HTERT RPE-1 (cell line): ENCODE measurements around the gene GPR160.

Experiments
- in situ Hi-C: fragments of 300-500 bp; cut with MboI; formaldehyde crosslinking; loops from 4 replicates; pipeline ENCODE4 v1.14.3; 2020; ENCODE audit warnings: low sequenced_read_pairs

Gene GPR160

GRCh38 chr3:170063691-170064090 lies 25.9 kb downstream of the GPR160 start:
- in situ Hi-C loops, result no loop called here

DNA sequence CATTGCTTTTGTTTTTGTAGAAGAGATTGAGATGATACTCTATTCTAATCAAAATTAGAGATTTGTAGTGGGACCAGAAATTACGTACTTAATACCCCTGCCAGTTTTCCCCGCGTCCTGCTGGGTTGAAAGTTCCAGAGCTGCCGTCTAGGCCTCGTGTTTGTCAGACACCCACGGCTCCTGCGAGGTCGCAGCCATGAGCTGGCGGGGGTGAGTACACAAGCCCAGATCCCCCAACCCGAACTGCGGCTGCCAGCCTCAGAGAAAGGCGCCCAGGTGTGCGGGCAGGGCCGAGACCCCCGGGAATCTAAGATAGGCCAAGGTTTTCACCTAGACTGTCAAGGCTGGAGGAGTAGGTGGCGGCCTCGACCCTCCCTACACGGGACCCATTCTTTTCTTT lies 26.3 kb downstream of the GPR160 start:
- in situ Hi-C loops, result no loop called here

GRCh38 chr3:170075441-170076091 lies 37.8 kb downstream of the GPR160 start:
- in situ Hi-C loops, result no loop called here

DNA sequence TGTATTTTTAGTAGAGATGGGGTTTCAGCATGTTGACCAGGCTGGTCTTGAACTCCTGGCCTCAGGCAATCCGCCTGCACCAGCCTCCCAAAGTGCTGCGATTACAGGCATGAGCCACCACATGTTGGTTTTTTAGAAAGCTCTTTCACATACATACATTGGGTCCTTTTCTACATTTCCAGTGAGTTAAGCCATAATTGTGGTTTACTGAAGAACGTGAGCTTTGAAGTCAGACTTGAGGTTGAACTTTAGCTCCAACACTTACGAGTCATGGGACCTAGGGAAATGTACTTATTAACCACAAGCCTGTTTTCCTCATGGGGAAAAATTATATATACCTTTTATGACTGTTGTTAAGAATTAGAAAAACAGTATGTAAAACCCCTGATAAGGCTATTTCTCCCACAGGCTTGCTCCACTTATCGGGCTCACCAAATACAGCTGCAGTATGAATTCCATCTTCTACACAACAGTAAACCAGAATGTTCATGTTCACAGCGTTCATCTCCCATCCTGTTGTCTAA lies 39.0 kb downstream of the GPR160 start:
- in situ Hi-C loops, result no loop called here

GRCh38 chr3:170077361-170077760 lies 39.6 kb downstream of the GPR160 start:
- in situ Hi-C loops, result no loop called here

GRCh38 chr3:170078620-170079281 lies 41.0 kb downstream of the GPR160 start:
- in situ Hi-C loops, result no loop called here

DNA sequence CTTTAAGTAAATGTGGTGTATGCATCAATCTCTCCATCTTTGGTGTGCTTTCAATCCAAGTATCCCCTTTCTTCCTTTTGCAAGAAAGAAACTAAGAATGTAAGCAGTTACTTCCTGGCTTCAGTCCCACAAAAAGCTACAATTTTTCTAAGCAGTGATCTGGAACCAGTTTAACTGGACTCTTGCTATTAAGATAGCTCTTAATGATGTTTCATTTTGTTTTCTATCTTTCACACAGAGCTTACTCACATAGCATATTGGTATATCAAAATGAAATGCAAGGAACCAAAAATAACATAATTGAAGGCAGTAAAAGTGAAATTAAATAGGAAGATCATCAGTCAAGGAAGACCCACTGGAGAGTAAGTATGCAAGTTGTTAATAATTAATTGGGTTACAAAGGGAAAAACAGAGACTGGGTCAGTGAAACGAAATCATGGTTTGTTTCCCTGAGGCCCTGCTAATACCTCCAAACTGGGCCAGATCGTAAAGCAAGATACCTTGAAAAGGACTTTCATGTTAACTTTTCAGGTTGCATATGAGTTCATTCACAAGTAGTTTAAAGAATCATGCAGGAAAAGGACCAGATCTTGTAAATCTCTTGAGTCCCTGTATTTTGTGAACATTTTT lies 41.9 kb downstream of the GPR160 start:
- in situ Hi-C loops, result no loop called here

- in situ Hi-C loops, result no loop called here
Observed at GRCh38 chr3:170080605-170081004, 42.8 kb downstream of the GPR160 start.

- in situ Hi-C loops, result no loop called here
Observed at GRCh38 chr3:170081079-170081741, 43.4 kb downstream of the GPR160 start.

DNA sequence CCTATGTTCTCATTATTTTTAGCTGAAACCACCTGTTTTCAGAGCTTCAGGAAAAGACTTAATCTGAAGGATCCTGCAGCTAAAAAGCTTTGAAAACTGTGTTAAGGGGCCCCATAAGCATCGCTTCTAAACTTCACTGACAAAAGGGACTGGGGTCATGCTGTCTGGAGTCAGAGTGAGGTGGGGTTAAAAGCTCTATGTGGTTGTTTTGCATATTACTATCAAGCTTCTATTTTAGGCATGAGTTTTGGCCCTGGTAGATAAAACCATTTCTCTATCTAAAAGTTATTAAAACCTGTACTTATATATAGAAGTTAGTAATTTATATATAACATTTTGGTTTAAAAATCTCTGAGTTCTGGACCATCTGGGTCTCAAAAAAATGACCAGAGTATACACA lies 45.5 kb downstream of the GPR160 start:
- in situ Hi-C loops, result no loop called here

DNA sequence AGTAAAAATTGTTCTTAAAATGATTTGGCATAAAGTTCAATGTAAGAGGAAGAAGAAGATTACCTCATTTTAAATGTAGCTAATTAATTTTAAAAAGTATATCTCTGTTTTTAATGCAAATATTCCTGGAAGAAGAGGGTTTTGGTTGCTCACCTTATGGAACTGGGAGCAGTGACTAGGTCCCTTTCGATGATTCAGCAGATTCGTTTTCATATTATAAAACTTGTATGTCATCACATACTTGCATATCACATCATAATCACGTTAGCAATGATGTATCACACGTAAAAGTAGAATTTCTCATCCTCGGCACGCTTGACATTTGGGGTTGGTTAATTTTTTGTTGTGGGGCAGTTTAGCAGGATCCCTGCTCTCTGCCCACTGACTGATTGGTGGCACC lies 47.6 kb downstream of the GPR160 start:
- in situ Hi-C loops, result no loop called here

- in situ Hi-C loops, result no loop called here
Observed at GRCh38 chr3:170089862-170090600, 52.2 kb downstream of the GPR160 start.

DNA sequence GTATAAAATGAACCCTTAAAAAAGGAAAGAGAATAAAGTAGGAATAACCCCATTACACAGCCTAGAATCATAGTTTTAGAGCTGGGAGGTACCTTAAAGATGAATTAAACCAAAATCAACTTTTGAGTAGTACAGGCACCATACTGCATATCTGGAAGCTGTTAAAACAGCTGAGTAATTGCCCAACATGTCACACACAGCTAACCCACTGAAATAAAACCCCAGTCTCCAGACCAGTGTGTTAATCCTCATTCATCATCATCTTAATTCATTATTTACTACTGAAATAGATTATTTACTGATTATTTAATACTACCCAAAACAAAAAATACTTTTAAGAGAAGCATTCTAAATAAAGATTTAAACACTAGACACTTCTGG lies 52.8 kb downstream of the GPR160 start:
- in situ Hi-C loops, result no loop called here

DNA sequence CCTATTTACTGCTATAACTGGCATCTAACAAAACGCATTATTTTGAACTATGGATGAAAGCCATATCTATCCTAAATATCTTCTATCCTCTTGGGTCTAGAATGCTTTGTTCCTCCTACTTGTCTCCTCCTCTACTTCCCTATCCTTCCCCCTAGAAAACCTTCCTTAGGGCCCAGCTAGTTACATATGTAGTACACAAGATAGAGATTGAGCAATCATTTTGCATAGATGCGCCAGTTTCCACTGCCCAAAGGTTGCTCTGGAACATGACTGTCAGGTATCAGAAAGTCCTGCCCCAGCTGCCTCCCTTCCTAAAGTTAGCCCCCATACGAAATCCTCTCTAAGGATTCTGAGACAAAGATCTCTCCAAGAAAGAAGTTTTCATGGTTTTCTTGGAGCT lies 55.1 kb downstream of the GPR160 start:
- in situ Hi-C loops, result no loop called here

DNA sequence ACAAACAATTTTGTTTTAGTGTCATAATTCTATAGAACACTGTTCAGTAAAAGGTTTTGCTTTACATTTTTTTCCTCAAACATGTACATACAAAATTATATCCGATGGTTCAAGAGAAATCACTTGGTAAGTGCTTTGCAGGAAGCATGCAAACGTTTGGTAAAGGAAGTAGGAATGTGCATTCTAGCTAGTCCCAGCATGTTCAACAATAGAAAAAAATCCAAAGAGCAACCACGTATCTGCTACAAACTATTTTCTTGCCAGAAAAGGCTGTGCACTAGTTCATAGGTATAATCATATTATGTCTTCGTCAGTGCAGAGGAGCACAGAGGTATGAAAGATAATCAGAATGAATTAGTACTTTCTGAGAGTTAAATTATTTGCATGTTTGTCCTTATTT lies 58.0 kb downstream of the GPR160 start:
- in situ Hi-C loops, result no loop called here

DNA sequence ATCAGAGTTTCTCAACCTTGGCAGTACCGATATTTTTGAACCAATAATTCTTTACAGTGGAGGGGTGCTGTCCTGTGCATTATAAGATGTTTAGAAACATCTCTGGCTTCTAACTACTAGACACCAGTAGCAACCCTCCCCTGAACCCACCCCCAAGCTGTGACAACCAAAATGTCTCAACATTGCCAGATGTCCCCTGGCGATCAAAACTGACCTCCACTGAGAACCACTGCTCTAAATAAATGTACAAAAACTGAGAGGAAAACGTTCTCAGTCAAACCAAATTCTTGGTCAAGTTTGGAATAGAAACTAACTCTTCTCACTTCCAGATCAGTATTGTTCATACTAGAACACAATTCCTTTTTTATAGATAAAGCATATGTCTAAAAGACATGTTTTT lies 58.5 kb downstream of the GPR160 start:
- in situ Hi-C loops, result no loop called here

GRCh38 chr3:170098753-170099152 lies 61.0 kb downstream of the GPR160 start:
- in situ Hi-C loops, result no loop called here

DNA sequence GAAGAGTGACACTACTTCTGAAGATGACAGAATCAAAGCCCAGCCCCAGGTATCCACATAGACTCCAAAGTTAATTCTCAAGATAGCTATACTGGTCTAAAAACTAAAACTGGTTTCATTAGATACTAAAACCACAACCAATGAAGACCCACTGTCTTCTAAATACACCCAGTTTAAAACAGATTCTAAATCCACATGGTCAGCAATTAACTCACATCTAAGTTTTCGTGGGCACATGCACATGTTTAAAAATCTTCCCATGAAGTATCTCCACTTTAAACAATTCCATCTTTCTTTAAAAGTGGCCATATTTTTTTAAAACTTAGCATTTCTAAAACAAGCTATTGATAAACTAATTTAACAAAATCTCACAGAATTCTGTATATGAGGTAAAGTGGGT lies 63.1 kb downstream of the GPR160 start:
- in situ Hi-C loops, result no loop called here

- in situ Hi-C loops, result no loop called here
Observed at GRCh38 chr3:170102431-170102830, 64.6 kb downstream of the GPR160 start.

GRCh38 chr3:170107941-170108340 lies 70.1 kb downstream of the GPR160 start:
- in situ Hi-C loops, result no loop called here

DNA sequence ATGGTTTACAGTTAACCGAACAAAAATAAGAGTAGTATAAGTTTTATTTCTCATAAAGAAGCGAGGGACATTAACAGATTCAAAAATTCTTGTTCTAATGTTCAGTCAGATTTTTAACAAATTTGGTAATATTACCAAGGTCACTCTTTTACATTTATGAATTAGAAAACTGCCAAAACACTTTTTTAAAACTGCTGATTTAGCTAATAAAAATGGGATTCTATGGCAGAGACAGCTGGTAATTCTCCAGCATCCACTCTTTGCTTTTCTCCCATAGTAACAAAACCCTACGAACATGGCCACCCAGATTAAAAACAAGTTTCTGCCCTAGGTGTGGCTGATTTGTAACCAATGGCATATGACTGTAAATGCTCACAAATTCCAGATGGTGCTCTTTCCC lies 71.2 kb downstream of the GPR160 start:
- in situ Hi-C loops, result no loop called here
